ENCODE measurements around the gene ITFG2.

ITFG2 gene

DNA sequence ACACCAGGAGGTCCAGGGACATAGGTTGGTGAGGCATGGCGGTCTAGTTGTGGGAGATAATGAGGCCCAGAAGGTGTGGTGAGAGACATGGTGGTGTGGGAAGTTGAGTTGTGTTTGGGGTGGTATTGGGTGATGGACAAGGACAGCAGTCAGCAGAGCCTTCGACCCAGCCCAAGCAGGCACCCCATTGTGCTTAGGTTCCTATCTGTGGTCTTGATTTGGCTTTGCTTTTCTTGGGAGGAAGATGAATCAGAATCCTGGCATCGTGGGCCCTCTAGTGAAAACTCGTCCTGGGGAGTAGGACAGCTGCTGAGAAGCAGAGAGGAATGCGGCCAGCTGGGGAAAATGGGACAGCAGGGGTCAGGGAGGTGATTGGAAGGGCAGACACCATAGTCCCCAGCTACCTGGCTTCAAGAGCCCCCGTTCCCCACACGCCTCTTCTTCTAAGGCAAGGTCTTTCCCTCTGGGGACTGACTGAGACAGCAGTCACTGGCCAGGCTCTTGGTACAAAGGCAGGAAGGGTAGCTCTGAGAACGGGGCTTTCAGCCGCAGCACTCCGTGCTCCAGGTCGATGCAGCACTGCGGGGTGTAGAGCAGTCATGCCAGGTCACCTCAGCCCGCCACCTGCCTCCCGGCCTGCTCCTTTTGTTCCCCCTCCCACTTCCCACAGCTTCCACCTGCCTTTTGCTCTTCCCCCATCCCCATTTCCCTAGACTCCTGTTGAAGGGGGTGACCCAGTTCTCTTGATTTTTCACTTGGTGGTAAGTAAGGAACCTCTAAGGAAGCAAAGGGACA is 14.4 kb downstream of the ITFG2 start:
- Histone ChIP-seq H3K9ac (ENCODE audit: low read depth in 1 of 2, low read length in 2 of 2) (no peak overlapping the region), H3K4me1 (ENCODE audit: control insufficient read depth in 2 of 2, insufficient read depth in 2 of 2, low read length in 2 of 2) (no peaks in the 10 kb centered on the region), H3K36me3 (ENCODE audit: control insufficient read depth in 2 of 2, insufficient read depth in 2 of 2, low read length in 2 of 2) (peaks cover 61 to 70% of the 10 kb centered on the region in 2 donors), H3K27me3 (ENCODE audit: control insufficient read depth in 2 of 2, insufficient read depth in 2 of 2, low read length in 2 of 2) (no peaks in the 10 kb centered on the region), H3K27ac (ENCODE audit: low read depth in 2 of 2, low read length in 2 of 2) (no peak overlapping the region), H3K4me3 (ENCODE audit: low read length in 2 of 2) (no peak overlapping the region), H3K9me3 (ENCODE audit: control insufficient read depth in 2 of 2, low read length in 2 of 2) (no peaks in the 10 kb centered on the region)

DNA sequence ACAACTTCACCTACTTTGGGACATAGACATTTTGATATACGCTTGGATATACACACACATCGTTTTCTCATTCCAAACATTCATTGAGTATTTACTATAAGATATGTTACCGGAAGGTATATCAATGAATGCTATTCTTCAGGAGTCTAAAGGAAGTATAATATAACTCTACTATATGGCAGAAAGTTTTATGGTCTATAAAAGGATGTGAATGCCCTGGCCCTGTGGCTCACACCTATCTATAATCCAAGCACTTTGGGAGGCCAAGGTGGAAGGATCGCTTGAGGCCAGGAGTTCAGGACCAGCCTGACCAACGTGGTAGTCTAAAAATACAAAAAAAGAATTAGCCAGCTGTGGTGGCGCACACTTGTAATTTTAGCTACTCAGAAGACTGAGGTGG is 16.8 kb downstream of the ITFG2 start:
- no peak overlapping the region for H3K4me3 ChIP-seq (ENCODE audit: low read length in 2 of 2)
- H3K27ac ChIP-seq (ENCODE audit: low read depth in 2 of 2, low read length in 2 of 2), result no peak overlapping the region
- no peaks in the 10 kb centered on the region for H3K27me3 ChIP-seq (ENCODE audit: control insufficient read depth in 2 of 2, insufficient read depth in 2 of 2, low read length in 2 of 2)
- no peaks in the 10 kb centered on the region for H3K9me3 ChIP-seq (ENCODE audit: control insufficient read depth in 2 of 2, low read length in 2 of 2)
- no peaks in the 10 kb centered on the region for H3K4me1 ChIP-seq (ENCODE audit: control insufficient read depth in 2 of 2, insufficient read depth in 2 of 2, low read length in 2 of 2)
- peaks cover 38 to 47% of the 10 kb centered on the region in 2 donors for H3K36me3 ChIP-seq (ENCODE audit: control insufficient read depth in 2 of 2, insufficient read depth in 2 of 2, low read length in 2 of 2)
- no peak overlapping the region for H3K9ac ChIP-seq (ENCODE audit: low read depth in 1 of 2, low read length in 2 of 2)

DNA sequence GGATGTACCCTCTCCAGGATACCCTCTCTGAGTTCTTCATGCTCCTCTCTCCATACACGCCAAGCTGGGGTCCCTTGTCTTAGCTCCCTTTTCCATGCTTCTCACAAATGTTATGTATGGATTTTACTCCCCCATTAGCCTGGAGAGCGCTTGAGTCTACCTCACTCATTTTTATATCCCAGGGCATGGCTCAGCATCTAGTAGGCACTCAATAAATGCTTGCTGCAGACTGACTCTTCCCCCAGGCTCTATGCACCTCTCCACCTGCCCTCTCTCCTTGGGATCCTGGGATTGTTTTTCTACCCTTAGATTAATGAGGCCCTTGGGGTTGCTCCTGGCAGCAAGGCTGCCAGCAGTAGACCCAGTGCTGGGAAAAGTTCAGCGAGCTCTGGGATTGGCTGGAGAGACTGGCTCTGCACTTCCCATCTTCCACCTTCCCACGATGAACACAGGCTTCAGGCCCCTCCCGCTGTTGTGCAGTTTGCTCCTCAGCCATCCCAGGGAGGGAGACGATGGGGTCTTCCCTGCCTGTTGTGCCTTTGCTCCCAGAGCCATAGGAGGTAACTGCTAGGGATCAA is 20.2 kb downstream of the ITFG2 start:
- H3K36me3 ChIP-seq (ENCODE audit: control insufficient read depth in 2 of 2, insufficient read depth in 2 of 2, low read length in 2 of 2), result peaks cover 12 to 13% of the 10 kb centered on the region in 2 donors
- peaks cover 0 to 3% of the 10 kb centered on the region in 2 donors for H3K4me1 ChIP-seq (ENCODE audit: control insufficient read depth in 2 of 2, insufficient read depth in 2 of 2, low read length in 2 of 2)
- H3K9me3 ChIP-seq (ENCODE audit: control insufficient read depth in 2 of 2, low read length in 2 of 2), result no peaks in the 10 kb centered on the region
- H3K27ac ChIP-seq (ENCODE audit: low read depth in 2 of 2, low read length in 2 of 2), result no peak overlapping the region
- peaks cover 0 to 3% of the 10 kb centered on the region in 2 donors for H3K27me3 ChIP-seq (ENCODE audit: control insufficient read depth in 2 of 2, insufficient read depth in 2 of 2, low read length in 2 of 2)
- no peak overlapping the region for H3K4me3 ChIP-seq (ENCODE audit: low read length in 2 of 2)
- no peak overlapping the region for H3K9ac ChIP-seq (ENCODE audit: low read depth in 1 of 2, low read length in 2 of 2)

DNA sequence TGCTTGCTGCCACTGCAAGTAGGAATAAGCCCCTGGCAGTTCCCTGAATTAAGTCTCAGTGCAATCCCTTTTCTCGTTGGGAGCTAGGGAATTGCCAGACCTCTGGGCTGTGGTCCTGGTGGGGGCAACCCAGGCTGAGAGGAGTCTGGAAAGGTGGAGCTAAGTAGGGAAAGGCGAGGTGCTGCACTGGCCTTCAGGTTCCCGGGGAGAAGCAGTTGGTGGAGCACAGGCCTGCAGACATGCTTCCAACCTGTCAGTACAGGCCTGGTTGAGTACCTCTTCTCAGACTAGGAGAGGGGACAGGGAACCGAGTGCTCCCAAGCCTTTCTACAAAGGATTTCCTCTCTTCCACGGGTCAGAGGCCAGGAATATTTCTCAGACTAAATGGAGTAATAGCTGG is 20.9 kb downstream of the ITFG2 start:
- no peak overlapping the region for H3K4me3 ChIP-seq (ENCODE audit: low read length in 2 of 2)
- H3K9ac ChIP-seq (ENCODE audit: low read depth in 1 of 2, low read length in 2 of 2), result no peak overlapping the region
- peaks cover 0 to 3% of the 10 kb centered on the region in 2 donors for H3K4me1 ChIP-seq (ENCODE audit: control insufficient read depth in 2 of 2, insufficient read depth in 2 of 2, low read length in 2 of 2)
- no peak overlapping the region for H3K27ac ChIP-seq (ENCODE audit: low read depth in 2 of 2, low read length in 2 of 2)
- peaks cover 6 to 7% of the 10 kb centered on the region in 2 donors for H3K36me3 ChIP-seq (ENCODE audit: control insufficient read depth in 2 of 2, insufficient read depth in 2 of 2, low read length in 2 of 2)
- H3K9me3 ChIP-seq (ENCODE audit: control insufficient read depth in 2 of 2, low read length in 2 of 2), result no peaks in the 10 kb centered on the region
- peaks cover 0 to 3% of the 10 kb centered on the region in 2 donors for H3K27me3 ChIP-seq (ENCODE audit: control insufficient read depth in 2 of 2, insufficient read depth in 2 of 2, low read length in 2 of 2)

DNA sequence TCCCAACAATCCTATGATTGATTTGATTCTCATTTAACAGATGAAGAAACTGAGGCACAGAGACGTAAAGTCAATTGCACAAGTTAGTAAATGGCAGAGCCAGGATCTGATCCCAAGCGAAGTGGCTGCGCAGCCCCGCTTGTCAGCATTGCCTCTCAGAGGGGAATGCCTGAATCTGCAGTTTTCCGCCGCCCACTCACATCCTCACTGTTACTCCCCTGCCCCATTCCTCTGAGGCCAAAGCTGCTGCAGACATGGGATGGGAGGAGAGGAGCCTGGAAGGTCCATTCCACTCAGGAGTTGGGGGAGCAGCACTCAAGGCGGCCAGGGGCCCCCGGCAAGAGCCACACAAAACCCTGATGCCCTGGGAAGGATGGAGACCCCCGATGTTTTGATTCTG is 21.3 kb downstream of the ITFG2 start:
- no peak overlapping the region for H3K27ac ChIP-seq (ENCODE audit: low read depth in 2 of 2, low read length in 2 of 2)
- peaks cover 6 to 10% of the 10 kb centered on the region in 2 donors for H3K36me3 ChIP-seq (ENCODE audit: control insufficient read depth in 2 of 2, insufficient read depth in 2 of 2, low read length in 2 of 2)
- H3K27me3 ChIP-seq (ENCODE audit: control insufficient read depth in 2 of 2, insufficient read depth in 2 of 2, low read length in 2 of 2), result peaks cover 0 to 3% of the 10 kb centered on the region in 2 donors
- H3K4me1 ChIP-seq (ENCODE audit: control insufficient read depth in 2 of 2, insufficient read depth in 2 of 2, low read length in 2 of 2), result peaks cover 0 to 3% of the 10 kb centered on the region in 2 donors
- H3K4me3 ChIP-seq (ENCODE audit: low read length in 2 of 2), result peak overlapping the region in 1 of 2 donors; percentile 31
- H3K9me3 ChIP-seq (ENCODE audit: control insufficient read depth in 2 of 2, low read length in 2 of 2), result no peaks in the 10 kb centered on the region
- H3K9ac ChIP-seq (ENCODE audit: low read depth in 1 of 2, low read length in 2 of 2), result no peak overlapping the region

DNA sequence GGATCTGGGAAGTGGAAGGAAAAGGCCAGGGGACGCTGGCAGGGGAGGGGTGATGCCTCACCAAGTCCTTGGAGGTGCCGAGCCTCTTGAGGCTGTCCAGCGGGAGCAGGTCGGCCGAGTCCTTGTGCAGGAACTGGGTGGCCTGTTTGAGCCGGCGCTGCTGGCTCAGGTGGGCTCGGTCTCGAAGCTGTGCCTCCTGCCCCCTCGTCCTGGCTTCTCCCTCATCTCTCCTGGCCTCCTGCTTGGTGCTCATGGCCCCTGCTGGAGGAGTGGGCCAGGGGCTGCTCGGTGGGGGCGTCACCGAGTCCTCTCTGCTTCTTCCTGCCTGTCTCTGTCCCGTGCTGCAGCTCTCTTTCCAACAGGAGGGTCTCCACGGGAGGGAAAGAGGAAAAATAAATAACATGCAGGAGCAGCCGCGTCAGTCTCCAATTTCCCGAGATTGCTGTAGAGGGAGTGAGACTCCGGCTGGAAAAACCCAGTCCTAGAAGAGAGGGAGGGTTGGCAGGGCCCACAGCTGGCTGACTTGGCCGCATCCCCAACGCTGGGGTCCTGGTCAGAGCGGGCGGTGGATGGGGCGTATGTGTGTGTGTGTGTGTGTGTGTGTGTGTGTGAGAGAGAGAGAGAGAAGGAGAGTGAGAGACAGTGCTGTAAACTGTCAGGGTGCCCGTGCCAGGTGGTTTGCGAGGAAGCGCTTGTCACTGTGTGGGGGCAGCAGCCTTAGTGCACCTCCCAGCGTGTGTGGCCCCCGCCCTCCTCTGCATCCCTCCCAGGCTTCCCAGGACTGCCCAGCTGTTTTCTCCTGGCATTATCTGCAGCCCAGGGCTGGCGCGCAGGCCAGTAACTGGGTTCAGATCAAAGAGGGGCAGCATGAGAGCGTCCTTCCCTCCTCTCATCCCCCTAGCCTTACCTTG is 22.4 kb downstream of the ITFG2 start, which contains the start of gene NRIP2:
Gene NRIP2 (minus strand): TSS at position 455 of the 911 bp plus-strand sequence. CDS start 52 bp downstream, at position 403.
- Histone ChIP-seq H3K27me3 (ENCODE audit: control insufficient read depth in 2 of 2, insufficient read depth in 2 of 2, low read length in 2 of 2) (peaks cover 0 to 3% of the 10 kb centered on the region in 2 donors), H3K36me3 (ENCODE audit: control insufficient read depth in 2 of 2, insufficient read depth in 2 of 2, low read length in 2 of 2) (peaks cover 6 to 10% of the 10 kb centered on the region in 2 donors), H3K4me3 (ENCODE audit: low read length in 2 of 2) (peak within 1 kb of the TSS in 1 of 2 donors; percentile 31), H3K4me1 (ENCODE audit: control insufficient read depth in 2 of 2, insufficient read depth in 2 of 2, low read length in 2 of 2) (peaks cover 0 to 3% of the 10 kb centered on the region in 2 donors), H3K27ac (ENCODE audit: low read depth in 2 of 2, low read length in 2 of 2) (peak within 1 kb of the TSS in 1 of 2 donors; percentile 32), H3K9ac (ENCODE audit: low read depth in 1 of 2, low read length in 2 of 2) (no peak within 1 kb of the TSS), H3K9me3 (ENCODE audit: control insufficient read depth in 2 of 2, low read length in 2 of 2) (no peaks in the 10 kb centered on the region)

DNA sequence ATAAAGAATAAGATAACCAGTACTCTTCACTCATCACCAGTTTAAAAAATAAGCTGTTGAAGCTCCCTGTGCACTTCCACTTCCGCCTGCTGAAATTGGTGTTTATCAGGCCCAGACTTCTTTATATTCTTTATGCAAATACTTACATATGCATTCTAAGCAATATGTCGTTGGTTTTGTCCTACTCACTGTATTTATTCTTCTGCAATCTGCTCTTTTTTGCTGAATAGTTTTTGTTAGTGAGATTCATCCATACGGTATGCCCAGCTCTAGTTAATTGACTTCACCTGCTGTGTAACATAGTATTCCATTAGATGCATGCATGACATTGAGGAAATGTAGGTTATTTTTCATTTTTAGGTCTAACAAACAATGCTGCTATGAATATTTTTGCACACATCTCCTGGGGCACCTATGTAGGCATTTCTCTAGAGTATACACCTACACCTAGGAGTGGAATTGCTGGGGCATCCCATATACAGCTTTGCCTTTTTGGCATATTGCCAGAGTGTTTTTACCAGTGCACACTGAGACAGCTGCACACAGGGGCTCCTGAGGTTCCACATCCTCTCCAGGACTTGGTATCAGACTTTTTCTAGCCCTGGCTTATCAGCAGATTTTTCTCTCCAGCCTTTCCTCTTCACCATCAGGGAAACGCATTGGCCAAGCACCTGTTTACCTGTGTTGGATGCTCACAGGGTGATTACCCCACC is 23.4 kb downstream of the ITFG2 start:
- no peaks in the 10 kb centered on the region for H3K9me3 ChIP-seq (ENCODE audit: control insufficient read depth in 2 of 2, low read length in 2 of 2)
- H3K4me3 ChIP-seq (ENCODE audit: low read length in 2 of 2), result no peak overlapping the region
- H3K9ac ChIP-seq (ENCODE audit: low read depth in 1 of 2, low read length in 2 of 2), result no peak overlapping the region
- H3K4me1 ChIP-seq (ENCODE audit: control insufficient read depth in 2 of 2, insufficient read depth in 2 of 2, low read length in 2 of 2), result peaks cover 0 to 3% of the 10 kb centered on the region in 2 donors
- H3K36me3 ChIP-seq (ENCODE audit: control insufficient read depth in 2 of 2, insufficient read depth in 2 of 2, low read length in 2 of 2), result peaks cover 0 to 6% of the 10 kb centered on the region in 2 donors
- no peak overlapping the region for H3K27ac ChIP-seq (ENCODE audit: low read depth in 2 of 2, low read length in 2 of 2)
- H3K27me3 ChIP-seq (ENCODE audit: control insufficient read depth in 2 of 2, insufficient read depth in 2 of 2, low read length in 2 of 2), result peaks cover 0 to 3% of the 10 kb centered on the region in 2 donors

DNA sequence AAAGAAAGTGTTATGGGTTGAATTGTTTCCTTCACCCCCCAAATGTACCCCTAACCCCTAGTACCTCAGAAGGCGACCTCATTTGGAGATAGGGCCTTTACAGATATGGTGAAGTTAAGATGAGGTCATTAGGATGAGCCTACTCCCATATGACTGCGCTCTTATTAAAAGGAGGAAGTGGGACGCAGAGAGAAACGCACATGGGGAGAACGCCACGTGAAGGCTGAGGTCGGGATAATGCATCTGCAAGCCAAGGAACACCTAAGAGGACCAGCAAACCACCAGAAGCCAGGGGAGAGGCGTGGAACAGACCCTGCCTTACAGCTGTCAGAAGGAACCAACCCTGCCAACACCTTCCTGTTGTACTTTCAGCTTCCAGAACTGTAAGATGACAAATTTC is 24.1 kb downstream of the ITFG2 start:
- H3K36me3 ChIP-seq (ENCODE audit: control insufficient read depth in 2 of 2, insufficient read depth in 2 of 2, low read length in 2 of 2), result peaks cover 0 to 9% of the 10 kb centered on the region in 2 donors
- H3K4me1 ChIP-seq (ENCODE audit: control insufficient read depth in 2 of 2, insufficient read depth in 2 of 2, low read length in 2 of 2), result peaks cover 0 to 3% of the 10 kb centered on the region in 2 donors
- H3K9me3 ChIP-seq (ENCODE audit: control insufficient read depth in 2 of 2, low read length in 2 of 2), result no peaks in the 10 kb centered on the region
- H3K9ac ChIP-seq (ENCODE audit: low read depth in 1 of 2, low read length in 2 of 2), result no peak overlapping the region
- H3K27me3 ChIP-seq (ENCODE audit: control insufficient read depth in 2 of 2, insufficient read depth in 2 of 2, low read length in 2 of 2), result peaks cover 0 to 3% of the 10 kb centered on the region in 2 donors
- no peak overlapping the region for H3K27ac ChIP-seq (ENCODE audit: low read depth in 2 of 2, low read length in 2 of 2)
- no peak overlapping the region for H3K4me3 ChIP-seq (ENCODE audit: low read length in 2 of 2)

DNA sequence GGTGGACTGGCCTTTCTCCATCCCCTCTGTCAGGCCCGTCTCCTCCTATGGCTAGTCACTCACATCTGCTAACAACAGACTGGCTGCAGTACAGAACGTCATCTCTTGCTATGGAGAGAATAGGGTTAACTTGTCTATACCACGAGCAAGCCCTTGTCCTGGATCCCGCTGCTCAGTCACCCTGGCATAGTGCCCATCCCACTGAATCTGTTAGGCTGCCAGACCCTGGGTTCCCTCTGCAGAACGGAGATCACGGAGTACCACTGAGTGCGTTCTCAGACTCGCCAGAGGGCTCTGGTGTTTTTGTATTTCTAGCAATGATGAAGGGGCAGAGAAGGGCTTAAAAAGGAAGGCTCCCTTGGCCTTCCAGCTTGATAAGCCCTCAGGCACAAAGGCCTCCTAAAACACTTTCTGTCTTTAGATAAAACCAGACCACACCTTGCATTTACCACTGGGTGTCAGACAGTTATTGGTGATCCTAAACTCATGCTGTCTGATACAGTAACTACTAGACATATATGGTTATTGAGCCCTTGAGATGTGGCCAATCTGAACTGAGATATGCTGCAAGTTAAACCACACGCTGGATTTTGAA is 28.7 kb downstream of the ITFG2 start:
- Histone ChIP-seq H3K4me1 (ENCODE audit: control insufficient read depth in 2 of 2, insufficient read depth in 2 of 2, low read length in 2 of 2) (no peaks in the 10 kb centered on the region), H3K27me3 (ENCODE audit: control insufficient read depth in 2 of 2, insufficient read depth in 2 of 2, low read length in 2 of 2) (no peaks in the 10 kb centered on the region), H3K4me3 (ENCODE audit: low read length in 2 of 2) (no peak overlapping the region), H3K9me3 (ENCODE audit: control insufficient read depth in 2 of 2, low read length in 2 of 2) (no peaks in the 10 kb centered on the region), H3K9ac (ENCODE audit: low read depth in 1 of 2, low read length in 2 of 2) (no peak overlapping the region), H3K27ac (ENCODE audit: low read depth in 2 of 2, low read length in 2 of 2) (no peak overlapping the region), H3K36me3 (ENCODE audit: control insufficient read depth in 2 of 2, insufficient read depth in 2 of 2, low read length in 2 of 2) (peaks cover 0 to 17% of the 10 kb centered on the region in 2 donors)

All from mucosa of rectum (tissue), 2 donors.